GM23338 (cell line): ENCODE data around the gene KCNT1. TPM values are rescaled to one million over a fixed set of nuclear protein-coding genes. Genes with fewer than 3 reads are reported as not detected.

Experiments
- ATAC-seq: fragments of 200-7000 bp; cut with Tn5 transposase; 3 replicates; pipeline ENCODE4 v1.9.1; 2020
- DNase-seq: peaks from one replicate; pipeline ENCODE4 v3.0.0-alpha.2; 2015; ENCODE audit warnings: low spot score
- H2AFZ ChIP-seq: fragments of 200-600 bp; sonication (generic); 2 replicates; pipeline ENCODE4 v1.8.0; 2016; ENCODE audit warnings: antibody characterized with exemption, mild to moderate bottlenecking, moderate library complexity
- H3F3A ChIP-seq: fragments of 200-600 bp; sonication (generic); replicated peaks from 2 replicates; pipeline ENCODE4 v1.8.0; 2017; ENCODE audit warnings: antibody characterized with exemption, mixed run types, low read depth
- H3K27ac ChIP-seq: fragments of 200-600 bp; sonication (generic); 2 replicates; pipeline ENCODE4 v1.6.1; 2016; ENCODE audit warnings: low read depth
- H3K27me3 ChIP-seq: fragments of 200-600 bp; sonication (generic); 2 replicates; pipeline ENCODE4 v1.8.0; 2016; ENCODE audit warnings: mild to moderate bottlenecking, mixed run types, moderate library complexity; ENCODE audit not compliant: insufficient read depth
- H3K36me3 ChIP-seq: fragments of 200-600 bp; sonication (generic); 2 replicates; pipeline ENCODE4 v1.8.0; 2016; ENCODE audit warnings: mild to moderate bottlenecking; ENCODE audit not compliant: insufficient read depth
- H3K4me1 ChIP-seq: fragments of 200-600 bp; sonication (generic); 2 replicates; pipeline ENCODE4 v1.8.0; 2016; ENCODE audit warnings: mild to moderate bottlenecking, moderate library complexity; ENCODE audit not compliant: insufficient read depth
- H3K4me2 ChIP-seq: fragments of 200-600 bp; sonication (generic); 2 replicates; pipeline ENCODE4 v1.7.1; 2017; ENCODE audit warnings: mixed run types
- H3K4me3 ChIP-seq: fragments of 200-600 bp; sonication (generic); 2 replicates; pipeline ENCODE4 v1.6.1; 2016; ENCODE audit warnings: mixed run types
- H3K79me2 ChIP-seq: fragments of 200-600 bp; sonication (generic); replicated peaks from 2 replicates; pipeline ENCODE4 v1.8.0; 2017; ENCODE audit warnings: mild to moderate bottlenecking; ENCODE audit not compliant: insufficient read depth
- H3K9me2 ChIP-seq: fragments of 200-600 bp; sonication (generic); 2 replicates; pipeline ENCODE4 v1.8.0; 2017; ENCODE audit not compliant: insufficient read depth
- H4K20me1 ChIP-seq: fragments of 200-600 bp; sonication (generic); replicated peaks from 2 replicates; pipeline ENCODE4 v1.8.0; 2017; ENCODE audit warnings: mild to moderate bottlenecking; ENCODE audit not compliant: insufficient read depth
- H3K27ac Mint-ChIP-seq: 2 replicates; pipeline ENCODE4 v1.8.0; 2020; ENCODE audit warnings: inconsistent platforms, mild to moderate bottlenecking, moderate library complexity, mixed read lengths
- H3K27me3 Mint-ChIP-seq: 3 replicates; pipeline ENCODE4 v1.8.0; 2022; ENCODE audit warnings: low read depth, mild to moderate bottlenecking, moderate library complexity, mixed read lengths, inconsistent platforms; ENCODE audit not compliant: insufficient read depth, poor library complexity
- H3K36me3 Mint-ChIP-seq: 3 replicates; pipeline ENCODE4 v1.8.0; 2021; ENCODE audit warnings: low read depth, mild to moderate bottlenecking, inconsistent platforms, moderate library complexity, mixed read lengths
- H3K4me1 Mint-ChIP-seq: 3 replicates; pipeline ENCODE4 v1.8.0; 2020; ENCODE audit warnings: mild to moderate bottlenecking, inconsistent platforms, mixed read lengths
- H3K4me3 Mint-ChIP-seq: 3 replicates; pipeline ENCODE4 v1.8.0; 2021; ENCODE audit warnings: moderate library complexity, mild to moderate bottlenecking, inconsistent platforms, mixed read lengths
- H3K9me3 Mint-ChIP-seq: 3 replicates; pipeline ENCODE4 v1.8.0; 2020; ENCODE audit warnings: moderate library complexity, mild to moderate bottlenecking, inconsistent platforms, mixed read lengths
- CREB1 ChIP-seq: fragments of 250-450 bp; sonication (Bioruptor Pico); IDR thresholded peaks from 2 replicates; pipeline ENCODE4 v1.5.0; 2020; ENCODE audit warnings: low read depth, mild to moderate bottlenecking, moderate library complexity
- CTCF ChIP-seq, 2 experiments: fragments of 200-600 bp in 1 of 2; sonication (generic) in 1 of 2; conservative IDR thresholded peaks; 2 replicates each; pipeline versions ENCODE4 v1.5.1 to v1.6.1; 2016 to 2017; ENCODE audit warnings: antibody characterized with exemption in 2 of 2, low read depth in 2 of 2, mild to moderate bottlenecking in 2 of 2, moderate library complexity in 1 of 2
- ETS1 ChIP-seq: IDR thresholded peaks from 2 replicates; pipeline ENCODE4 v1.6.1; 2016; ENCODE audit warnings: antibody characterized with exemption
- EZH2 ChIP-seq: fragments of 200-600 bp; sonication (generic); IDR thresholded peaks from one replicate; pipeline ENCODE4 v1.8.0; 2017; ENCODE audit warnings: antibody characterized with exemption, mild to moderate bottlenecking, low read depth; ENCODE audit not compliant: unreplicated experiment
- EZH2phosphoT487 ChIP-seq: fragments of 200-600 bp; sonication (generic); IDR thresholded peaks from one replicate; pipeline ENCODE4 v1.8.1; 2018; ENCODE audit warnings: antibody characterized with exemption; ENCODE audit not compliant: unreplicated experiment
- JUNB ChIP-seq: IDR thresholded peaks from one replicate; pipeline ENCODE4 v1.6.1; 2016; ENCODE audit warnings: antibody characterized with exemption; ENCODE audit not compliant: unreplicated experiment
- NANOG ChIP-seq: IDR thresholded peaks from 2 replicates; pipeline ENCODE4 v1.6.1; 2016; ENCODE audit warnings: antibody characterized with exemption, borderline replicate concordance
- POLR2AphosphoS5 ChIP-seq: IDR thresholded peaks from 2 replicates; pipeline ENCODE4 v1.6.1; 2016; ENCODE audit warnings: antibody characterized with exemption, low read depth
- STAT1 ChIP-seq: IDR thresholded peaks from one replicate; pipeline ENCODE4 v1.6.1; 2016; ENCODE audit warnings: antibody characterized with exemption; ENCODE audit not compliant: unreplicated experiment
- ZNF114 ChIP-seq: fragments of 250-450 bp; sonication (Bioruptor Pico); IDR thresholded peaks from 2 replicates; pipeline ENCODE4 v1.5.0; 2020; ENCODE audit warnings: mild to moderate bottlenecking, moderate library complexity
- ZNF331 ChIP-seq: fragments of 250-450 bp; sonication (Bioruptor Pico); IDR thresholded peaks from 2 replicates; pipeline ENCODE4 v1.5.0; 2020; ENCODE audit warnings: low read depth, mild to moderate bottlenecking, moderate library complexity
- ZNF462 ChIP-seq: fragments of 250-450 bp; sonication (Bioruptor Pico); IDR thresholded peaks from 2 replicates; pipeline ENCODE4 v1.5.0; 2020; ENCODE audit warnings: mild to moderate bottlenecking, moderate library complexity
- polyA plus RNA-seq: library from polyadenylated mRNA; unstranded; fragments of >200 nt; fragmentation: Nextera tagmentation; extraction: Ambion mirVana; gene quantifications from 2 replicates; pipeline ENCODE4 v1.2.1, GENCODE V29; 2016
- total RNA-seq: library from RNA; depleted of rRNA; stranded (reverse); fragments of >200 nt; shearing (Covaris generic); gene quantifications from 2 replicates; pipeline ENCODE4 v1.2.3, GENCODE V29; 2014
- TF ChIP-seq, protein P1 (sequence below): IDR thresholded peaks from one replicate; pipeline ENCODE4 v1.6.1; 2018; ENCODE audit warnings: antibody characterized with exemption; ENCODE audit not compliant: unreplicated experiment

Gene KCNT1
- total and polyA plus RNA-seq, 2 experiments from 2014 or later, result 0.05 to 0.28 TPM

DNA sequence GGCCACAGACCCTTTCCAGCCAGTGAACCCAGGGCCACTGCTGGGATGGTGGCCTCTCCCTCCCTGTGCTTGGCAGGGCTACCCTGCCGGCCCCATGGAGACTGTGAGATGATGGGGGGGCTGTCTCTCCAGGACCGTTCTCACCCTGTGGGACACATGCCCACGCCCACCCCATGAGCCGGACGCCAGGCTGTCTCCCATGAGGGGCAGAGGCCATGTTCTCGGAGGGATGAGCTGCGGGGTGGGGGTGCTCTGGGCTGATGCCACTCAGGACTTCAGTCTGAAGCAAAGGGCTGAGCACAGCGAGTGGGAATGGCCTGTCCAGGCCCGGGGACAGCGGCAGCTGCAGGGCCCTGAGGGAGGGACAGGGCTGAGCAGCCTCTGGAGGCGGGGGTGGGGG lies 88.9 kb downstream of the KCNT1 start:
- Mint-ChIP-seq H3K9me3 (no peaks in the 10 kb centered on the region), H3K4me1 (no peaks in the 10 kb centered on the region), H3K27me3 (peaks cover 7% of the 10 kb centered on the region), H3K36me3 (no peaks in the 10 kb centered on the region), H3K4me3 (no peak overlapping the region), H3K27ac (no peak overlapping the region)
- Histone ChIP-seq H2AFZ (no peak overlapping the region), H3K36me3 (no peaks in the 10 kb centered on the region), H3K4me1 (no peaks in the 10 kb centered on the region), H3K4me3 (no peak overlapping the region), H3F3A (no peaks in the 10 kb centered on the region), H3K79me2 (no peaks in the 10 kb centered on the region), H3K27ac (no peak overlapping the region), H3K27me3 (no peaks in the 10 kb centered on the region), H3K9me2 (no peaks in the 10 kb centered on the region), H4K20me1 (no peaks in the 10 kb centered on the region), H3K4me2 (no peak overlapping the region)
- TF ChIP-seq ZNF462 (CRISPR knock-in tag), result no peak
- TF ChIP-seq, protein P1, sequence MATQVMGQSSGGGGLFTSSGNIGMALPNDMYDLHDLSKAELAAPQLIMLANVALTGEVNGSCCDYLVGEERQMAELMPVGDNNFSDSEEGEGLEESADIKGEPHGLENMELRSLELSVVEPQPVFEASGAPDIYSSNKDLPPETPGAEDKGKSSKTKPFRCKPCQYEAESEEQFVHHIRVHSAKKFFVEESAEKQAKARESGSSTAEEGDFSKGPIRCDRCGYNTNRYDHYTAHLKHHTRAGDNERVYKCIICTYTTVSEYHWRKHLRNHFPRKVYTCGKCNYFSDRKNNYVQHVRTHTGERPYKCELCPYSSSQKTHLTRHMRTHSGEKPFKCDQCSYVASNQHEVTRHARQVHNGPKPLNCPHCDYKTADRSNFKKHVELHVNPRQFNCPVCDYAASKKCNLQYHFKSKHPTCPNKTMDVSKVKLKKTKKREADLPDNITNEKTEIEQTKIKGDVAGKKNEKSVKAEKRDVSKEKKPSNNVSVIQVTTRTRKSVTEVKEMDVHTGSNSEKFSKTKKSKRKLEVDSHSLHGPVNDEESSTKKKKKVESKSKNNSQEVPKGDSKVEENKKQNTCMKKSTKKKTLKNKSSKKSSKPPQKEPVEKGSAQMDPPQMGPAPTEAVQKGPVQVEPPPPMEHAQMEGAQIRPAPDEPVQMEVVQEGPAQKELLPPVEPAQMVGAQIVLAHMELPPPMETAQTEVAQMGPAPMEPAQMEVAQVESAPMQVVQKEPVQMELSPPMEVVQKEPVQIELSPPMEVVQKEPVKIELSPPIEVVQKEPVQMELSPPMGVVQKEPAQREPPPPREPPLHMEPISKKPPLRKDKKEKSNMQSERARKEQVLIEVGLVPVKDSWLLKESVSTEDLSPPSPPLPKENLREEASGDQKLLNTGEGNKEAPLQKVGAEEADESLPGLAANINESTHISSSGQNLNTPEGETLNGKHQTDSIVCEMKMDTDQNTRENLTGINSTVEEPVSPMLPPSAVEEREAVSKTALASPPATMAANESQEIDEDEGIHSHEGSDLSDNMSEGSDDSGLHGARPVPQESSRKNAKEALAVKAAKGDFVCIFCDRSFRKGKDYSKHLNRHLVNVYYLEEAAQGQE, result no peak
- no peak for TF ChIP-seq CREB1 (CRISPR knock-in tag)
- no peak for TF ChIP-seq NANOG
- TF ChIP-seq POLR2AphosphoS5, result no peak
- TF ChIP-seq STAT1, result no peak
- TF ChIP-seq JUNB, result no peak
- no peak for TF ChIP-seq ZNF114 (CRISPR knock-in tag)
- no peak for TF ChIP-seq ZNF331
- TF ChIP-seq ETS1, result no peak
- no peak for TF ChIP-seq CTCF (conservative IDR thresholded peaks at IDR 0.05; ENCODE audit: low read depth in 2 of 2)
- no peak for TF ChIP-seq EZH2phosphoT487
- TF ChIP-seq EZH2, result no peak
- no peak for DNase-seq
- ATAC-seq, result no peak
